Dermis blood vessel endothelial cell (primary cell): ENCODE data around the gene HPS3. TPM values are rescaled to one million over a fixed set of nuclear protein-coding genes. Genes with fewer than 3 reads are reported as not detected.

ENCODE experiments used
- DNase-seq: peaks from one replicate; pipeline ENCODE4 v3.0.0; 2010
- total RNA-seq: library from RNA; depleted of rRNA; stranded (reverse); fragments of >200 nt; gene quantifications from 2 replicates; pipeline ENCODE4 v1.2.3, GENCODE V29; 2014

Gene HPS3
- total RNA-seq, 1 donor from 2014 or later: 22.3 TPM

GRCh38 chr3:149122721-149123578 is 6.5 kb upstream of the HPS3 start:
- no peak for DNase-seq

DNA sequence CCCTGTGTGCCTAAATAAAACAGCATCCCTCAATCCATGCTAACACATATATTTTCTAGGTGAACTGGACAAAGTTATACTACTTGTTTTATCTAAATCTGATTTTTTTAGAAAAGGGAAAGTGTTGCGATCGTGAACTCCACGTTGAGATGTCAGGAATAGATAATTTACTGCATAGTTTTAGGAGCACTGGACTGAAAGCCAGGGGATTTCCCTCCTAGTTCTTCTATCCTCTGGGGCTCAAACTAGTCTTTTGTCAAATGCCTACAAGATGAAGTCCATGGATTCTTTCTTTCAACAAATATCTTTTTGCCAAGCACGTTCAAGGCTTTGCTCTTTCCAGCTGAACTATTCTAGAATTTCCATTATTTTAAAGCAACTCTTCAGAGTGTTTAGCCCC is 617 bp upstream of the HPS3 start:
- peak; percentile 4 for DNase-seq

- DNase-seq: no peak
These were observed 2.2 kb downstream of the HPS3 start for GRCh38 chr3:149131589-149131988.

GRCh38 chr3:149134575-149134974 is 5.1 kb downstream of the HPS3 start:
- DNase-seq: peak; percentile 8

DNA sequence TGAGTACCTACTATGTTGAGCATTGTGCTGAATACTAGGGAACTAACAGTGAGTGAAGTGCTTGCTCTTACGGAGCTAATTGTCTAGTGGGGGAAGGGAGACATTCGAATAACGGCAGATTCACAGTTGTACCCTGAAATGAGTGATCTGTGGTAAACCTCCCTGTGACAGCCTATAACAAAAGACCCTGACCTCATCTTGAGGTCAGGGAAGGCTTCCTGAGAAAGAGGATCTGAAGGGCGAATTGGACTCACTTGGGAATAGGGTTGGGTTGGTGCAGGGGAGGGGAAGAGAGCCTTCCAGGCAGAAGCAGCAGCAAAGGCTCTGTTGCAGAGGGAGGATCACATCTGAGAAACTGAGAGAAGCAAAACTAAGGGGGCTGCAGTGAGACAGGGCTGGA is 13.2 kb downstream of the HPS3 start:
- no peak for DNase-seq

DNA sequence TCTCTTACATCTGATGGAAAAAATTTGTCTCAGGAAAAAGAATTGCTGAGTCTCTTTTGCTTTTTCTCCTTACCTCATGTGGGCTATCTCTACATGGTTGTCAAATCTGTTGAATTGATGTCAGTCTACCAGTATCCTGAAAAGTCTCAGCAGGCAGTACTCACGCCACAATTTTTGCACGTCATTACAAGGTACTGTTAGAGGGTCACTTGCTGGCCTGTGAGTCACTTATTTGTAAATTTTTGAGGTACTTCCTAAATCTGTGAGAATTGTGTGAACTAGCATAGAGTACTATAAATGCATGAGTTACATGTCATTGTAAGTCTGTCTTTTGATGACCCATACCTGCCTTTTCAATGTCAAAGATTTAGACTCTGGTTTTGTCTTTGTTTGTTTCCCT is 15.9 kb downstream of the HPS3 start:
- no peak for DNase-seq

DNA sequence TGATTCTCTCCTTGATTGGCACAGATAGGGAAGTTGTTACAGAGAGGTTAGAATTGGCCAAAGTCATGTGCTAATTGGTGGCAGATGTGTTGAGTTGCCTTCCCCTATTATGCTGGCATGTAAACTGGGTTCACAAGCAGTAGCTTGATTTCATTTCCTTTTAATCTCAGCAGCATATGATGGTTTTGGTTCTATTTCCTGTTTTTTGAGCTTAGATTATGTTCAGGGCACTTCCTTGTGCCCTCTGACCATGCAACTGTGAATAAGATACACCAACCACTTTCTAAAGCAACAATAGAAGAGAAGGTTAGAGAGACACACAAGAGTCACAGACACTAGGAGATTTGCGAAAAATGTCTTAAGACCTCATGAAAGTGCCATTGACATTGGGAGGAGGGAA is 16.5 kb downstream of the HPS3 start:
- peak; percentile 25 for DNase-seq

DNA sequence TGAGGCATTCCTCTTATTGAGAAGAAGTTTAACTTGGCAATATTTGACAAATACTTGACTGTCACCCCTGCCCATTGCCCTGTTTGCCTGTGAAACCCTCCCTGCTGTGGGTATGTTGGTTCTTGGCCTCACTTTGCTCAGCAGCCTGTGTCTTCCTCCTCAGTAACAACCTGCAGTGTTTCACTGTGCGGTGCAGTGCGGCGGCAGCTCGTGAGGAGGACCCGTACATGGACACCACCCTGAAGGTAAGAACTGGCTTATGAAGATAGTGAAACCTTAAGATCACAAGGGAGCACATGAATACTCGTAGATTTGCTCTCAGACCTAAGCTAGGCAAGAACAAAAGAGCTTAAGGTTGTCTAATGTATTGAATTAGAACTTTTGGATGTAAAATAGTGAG is 21.0 kb downstream of the HPS3 start:
- DNase-seq: no peak

GRCh38 chr3:149151843-149152242 is 22.4 kb downstream of the HPS3 start:
- DNase-seq: peak; percentile 47

DNA sequence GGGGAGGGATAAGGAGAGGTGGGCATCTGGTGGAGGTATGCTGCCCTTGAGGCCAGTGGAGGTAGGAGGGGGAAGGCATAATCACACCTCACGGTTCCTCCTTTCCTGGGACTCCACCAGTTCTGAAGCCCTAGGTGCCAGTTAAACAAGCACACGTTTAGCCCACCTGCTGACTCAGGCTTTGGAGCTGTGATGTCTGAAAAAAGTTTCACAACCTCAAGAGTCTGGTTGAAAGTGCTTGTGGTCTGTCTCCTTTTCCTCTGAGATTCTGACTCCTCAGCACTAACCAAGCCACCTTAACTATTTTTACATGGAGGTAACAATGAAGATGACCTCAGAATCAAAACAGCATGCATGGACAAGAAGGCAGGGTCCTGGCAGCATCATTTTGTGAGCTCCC is 23.0 kb downstream of the HPS3 start:
- no peak for DNase-seq

DNA sequence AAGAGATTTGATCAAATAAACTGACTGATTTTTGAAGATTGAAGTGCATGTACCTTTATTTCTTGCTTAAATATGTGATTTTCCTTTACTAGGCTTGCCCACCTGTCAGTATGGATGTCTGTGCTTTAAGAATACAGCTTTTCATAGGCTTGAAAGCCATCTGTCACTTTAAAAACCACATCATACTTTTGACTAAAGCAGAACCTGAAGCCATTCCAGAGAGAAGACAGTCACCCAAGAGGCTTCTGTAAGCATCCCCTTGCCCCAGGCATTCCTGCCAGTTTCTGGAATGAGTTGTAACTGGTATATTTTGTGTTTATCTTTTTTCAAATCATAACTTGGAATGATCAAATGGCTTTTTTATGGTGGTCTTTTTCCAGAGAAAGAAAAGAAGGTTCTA is 24.0 kb downstream of the HPS3 start:
- DNase-seq: no peak

DNA sequence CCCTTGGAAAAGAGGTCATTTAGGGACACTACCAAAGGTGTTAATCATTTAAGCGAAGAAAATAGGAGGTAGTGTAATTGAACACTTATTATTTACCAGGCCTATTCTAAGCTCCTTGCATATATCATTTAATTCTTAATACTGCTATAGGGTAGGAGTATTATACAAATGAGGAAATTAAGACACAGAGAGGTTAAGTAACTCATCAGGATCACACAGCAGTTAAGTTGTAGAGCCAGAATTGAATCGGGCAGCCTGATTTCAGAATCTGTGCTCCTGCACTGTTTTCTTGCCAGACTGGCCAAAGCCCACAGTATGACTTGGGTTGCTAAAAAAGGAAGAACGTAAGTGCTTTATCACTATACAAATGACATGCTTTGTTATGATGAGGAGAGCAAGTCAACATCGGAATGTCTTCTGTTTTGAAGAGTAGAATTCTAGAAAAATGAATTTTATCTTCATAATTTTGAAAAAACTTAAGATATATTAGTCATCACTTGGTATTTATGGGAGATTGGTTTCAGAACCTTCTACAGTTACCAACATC is 31.4 kb downstream of the HPS3 start:
- DNase-seq: no peak

GRCh38 chr3:149162007-149162406 is 32.6 kb downstream of the HPS3 start:
- no peak for DNase-seq

DNA sequence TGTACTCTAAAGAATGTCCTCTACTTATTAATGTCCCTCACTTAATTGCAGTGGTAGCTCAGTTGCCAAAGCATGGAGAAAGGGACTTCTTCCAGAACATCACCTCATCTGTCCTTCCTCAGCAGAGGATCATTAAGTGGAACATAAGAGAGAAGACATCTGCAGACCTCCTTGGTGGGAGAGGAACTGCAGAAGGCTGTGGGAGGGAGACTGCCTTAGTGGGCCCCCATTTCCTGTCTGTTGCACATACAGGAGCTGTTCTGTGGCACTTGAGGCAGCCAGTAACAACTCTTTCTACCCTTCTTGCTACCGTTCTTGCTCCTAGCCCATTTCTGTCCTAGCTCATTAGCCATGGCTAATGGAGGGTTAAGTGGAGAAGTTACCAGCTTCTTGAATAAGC is 33.6 kb downstream of the HPS3 start:
- no peak for DNase-seq

- no peak for DNase-seq
These were observed 38.5 kb downstream of the HPS3 start for GRCh38 chr3:149167898-149168297.

DNA sequence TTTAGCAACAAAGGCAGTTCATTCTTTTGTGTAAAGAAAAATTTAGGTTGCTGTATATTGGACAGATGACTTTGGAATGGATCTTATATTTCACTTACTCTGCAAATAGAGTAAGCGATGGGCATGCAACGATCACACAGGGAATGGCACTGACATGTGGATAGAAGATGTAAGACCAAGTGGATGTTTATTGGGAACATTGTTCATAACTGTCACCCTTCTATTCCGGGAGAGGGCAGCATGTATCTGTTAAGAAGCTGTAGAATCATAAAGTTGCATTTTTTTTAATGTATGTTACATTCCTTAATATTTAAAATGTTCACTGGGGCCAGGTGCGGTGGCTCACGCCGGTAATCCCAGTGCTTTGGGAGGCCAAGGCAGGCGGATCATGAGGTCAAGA is 41.2 kb downstream of the HPS3 start:
- no peak for DNase-seq

- no peak for DNase-seq
These were observed 45.5 kb downstream of the HPS3 start for GRCh38 chr3:149174901-149175300.

DNA sequence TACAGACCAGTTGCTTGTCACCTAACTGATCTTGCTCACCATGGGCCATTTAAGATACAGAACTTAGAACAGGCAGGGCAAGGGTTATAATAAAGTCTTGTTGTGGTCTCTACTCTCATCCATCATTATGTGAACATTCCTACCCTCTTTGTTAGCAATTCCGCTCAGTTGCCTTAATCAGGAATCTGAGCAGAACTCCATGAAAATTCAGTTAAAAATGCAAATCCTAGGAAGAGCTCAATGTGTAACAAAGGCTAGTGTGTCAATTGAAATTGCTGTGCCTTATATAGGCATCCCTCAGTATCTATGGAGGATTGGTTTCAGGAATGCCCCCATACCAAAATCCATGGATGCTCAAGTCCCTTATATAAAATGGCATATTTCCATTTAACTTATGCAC is 47.7 kb downstream of the HPS3 start:
- no peak for DNase-seq

DNA sequence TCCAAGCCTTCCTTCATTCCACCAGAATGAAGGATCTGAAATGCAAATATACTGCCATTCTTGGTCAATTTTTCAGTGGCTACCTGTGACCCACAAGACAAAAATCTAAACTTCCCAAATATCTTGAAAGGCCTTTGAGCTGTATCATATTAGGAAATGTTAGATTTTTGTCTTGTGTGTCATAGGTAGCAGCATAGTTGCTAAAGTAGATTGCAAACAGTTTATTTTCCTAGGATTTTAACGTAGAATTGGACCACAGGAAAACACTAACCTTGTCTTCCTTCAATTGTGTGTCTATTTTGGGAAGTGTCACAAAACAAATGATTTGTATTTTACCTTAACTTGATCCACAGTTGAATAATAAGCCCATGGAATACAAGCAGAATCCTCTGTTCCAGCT is 49.8 kb downstream of the HPS3 start:
- DNase-seq: peak; percentile 64

DNA sequence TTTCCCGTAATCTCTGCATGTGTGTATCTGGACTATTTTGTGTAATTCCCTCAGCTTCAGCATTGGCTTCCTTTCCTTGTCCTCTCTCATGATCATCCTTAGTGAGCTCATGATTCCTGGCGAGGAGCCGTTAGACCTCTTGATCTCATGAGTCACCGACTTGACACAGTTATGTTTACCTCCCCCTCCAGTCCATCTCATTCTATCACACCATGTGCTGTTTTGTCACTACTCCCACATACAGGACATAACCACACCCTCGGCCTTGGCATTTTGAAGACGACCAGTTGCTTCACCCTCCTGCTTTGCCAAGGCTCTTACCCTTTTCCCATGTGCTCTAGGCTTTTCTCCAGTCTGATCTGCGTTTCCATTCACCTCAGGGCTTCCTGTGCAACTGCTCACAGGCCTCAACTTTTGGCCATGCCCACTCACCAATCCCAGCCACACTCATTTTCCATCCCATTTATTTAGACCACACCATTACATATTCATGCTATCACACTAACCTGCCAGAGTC is 50.7 kb downstream of the HPS3 start:
- peak; percentile 97 for DNase-seq

DNA sequence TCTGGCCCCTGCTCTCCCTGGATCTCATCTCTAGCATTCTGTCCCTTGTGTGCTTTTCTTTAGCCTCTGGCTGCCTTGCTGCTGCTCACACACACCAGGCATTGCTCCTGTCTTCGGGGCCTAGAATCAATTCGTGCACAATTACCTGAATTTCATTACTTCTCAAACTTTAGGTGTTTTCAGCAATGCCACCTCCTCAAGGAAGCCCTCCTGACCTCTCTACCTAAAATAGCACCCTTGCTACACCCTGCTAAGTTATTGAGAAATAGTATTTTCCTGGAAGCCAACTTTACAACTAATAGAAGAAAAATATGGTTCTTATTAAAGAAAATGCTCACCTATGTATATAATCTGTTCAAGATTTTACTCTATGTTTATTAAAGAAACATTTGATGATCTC is 51.7 kb downstream of the HPS3 start:
- DNase-seq: no peak

GRCh38 chr3:149186219-149186618 is 56.8 kb downstream of the HPS3 start:
- no peak for DNase-seq

DNA sequence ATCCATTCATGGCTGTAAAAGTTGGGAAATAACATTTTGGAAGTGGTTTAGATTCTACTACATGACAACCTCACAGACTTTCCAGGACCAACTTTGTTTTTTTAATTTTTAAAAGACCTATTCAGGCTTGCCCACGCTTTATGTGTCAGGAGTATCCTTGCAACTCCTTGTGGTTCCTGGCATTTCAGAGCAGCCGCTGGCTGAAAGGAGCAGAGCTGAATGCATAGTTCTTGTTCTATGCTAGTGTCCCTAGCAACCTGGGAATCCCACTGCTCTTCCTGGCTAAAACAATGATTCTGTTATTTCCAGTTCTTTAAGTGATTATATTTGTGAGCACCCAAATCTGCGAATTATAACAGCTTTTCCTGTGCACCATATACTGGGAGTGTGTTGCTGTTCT is 57.3 kb downstream of the HPS3 start:
- DNase-seq: no peak

DNA sequence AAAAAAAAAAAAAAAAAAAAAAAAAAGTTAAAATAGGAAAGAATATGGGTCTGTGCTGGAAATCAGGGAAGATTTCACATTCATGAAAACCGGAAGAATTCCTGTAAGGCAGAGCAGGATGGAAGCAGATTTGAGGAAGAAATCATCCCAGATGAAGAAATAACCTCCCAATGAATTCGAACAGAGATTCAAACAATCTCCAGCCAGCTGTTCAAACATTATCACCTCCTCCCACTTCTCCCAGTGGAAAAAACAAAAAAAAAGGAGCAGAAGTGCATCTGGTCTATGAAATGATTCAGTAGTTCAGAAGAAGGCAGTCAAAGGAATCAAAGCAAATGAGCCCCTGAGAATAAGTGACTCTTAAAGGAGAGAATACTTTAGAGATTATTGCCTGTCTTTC is 59.1 kb downstream of the HPS3 start:
- no peak for DNase-seq
